Measurements from ENCODE around the gene MCF2L.
"Not testable (repeated sequence)": the region's sequence is repeated elsewhere in the genome, so short reads cannot be mapped to it uniquely, and the experiment has no call there.

Gene MCF2L, protein sequence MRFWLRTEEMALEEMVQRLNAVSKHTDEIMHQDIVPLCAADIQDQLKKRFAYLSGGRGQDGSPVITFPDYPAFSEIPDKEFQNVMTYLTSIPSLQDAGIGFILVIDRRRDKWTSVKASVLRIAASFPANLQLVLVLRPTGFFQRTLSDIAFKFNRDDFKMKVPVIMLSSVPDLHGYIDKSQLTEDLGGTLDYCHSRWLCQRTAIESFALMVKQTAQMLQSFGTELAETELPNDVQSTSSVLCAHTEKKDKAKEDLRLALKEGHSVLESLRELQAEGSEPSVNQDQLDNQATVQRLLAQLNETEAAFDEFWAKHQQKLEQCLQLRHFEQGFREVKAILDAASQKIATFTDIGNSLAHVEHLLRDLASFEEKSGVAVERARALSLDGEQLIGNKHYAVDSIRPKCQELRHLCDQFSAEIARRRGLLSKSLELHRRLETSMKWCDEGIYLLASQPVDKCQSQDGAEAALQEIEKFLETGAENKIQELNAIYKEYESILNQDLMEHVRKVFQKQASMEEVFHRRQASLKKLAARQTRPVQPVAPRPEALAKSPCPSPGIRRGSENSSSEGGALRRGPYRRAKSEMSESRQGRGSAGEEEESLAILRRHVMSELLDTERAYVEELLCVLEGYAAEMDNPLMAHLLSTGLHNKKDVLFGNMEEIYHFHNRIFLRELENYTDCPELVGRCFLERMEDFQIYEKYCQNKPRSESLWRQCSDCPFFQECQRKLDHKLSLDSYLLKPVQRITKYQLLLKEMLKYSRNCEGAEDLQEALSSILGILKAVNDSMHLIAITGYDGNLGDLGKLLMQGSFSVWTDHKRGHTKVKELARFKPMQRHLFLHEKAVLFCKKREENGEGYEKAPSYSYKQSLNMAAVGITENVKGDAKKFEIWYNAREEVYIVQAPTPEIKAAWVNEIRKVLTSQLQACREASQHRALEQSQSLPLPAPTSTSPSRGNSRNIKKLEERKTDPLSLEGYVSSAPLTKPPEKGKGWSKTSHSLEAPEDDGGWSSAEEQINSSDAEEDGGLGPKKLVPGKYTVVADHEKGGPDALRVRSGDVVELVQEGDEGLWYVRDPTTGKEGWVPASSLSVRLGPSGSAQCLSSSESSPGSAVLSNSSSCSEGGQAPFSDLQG

DNA sequence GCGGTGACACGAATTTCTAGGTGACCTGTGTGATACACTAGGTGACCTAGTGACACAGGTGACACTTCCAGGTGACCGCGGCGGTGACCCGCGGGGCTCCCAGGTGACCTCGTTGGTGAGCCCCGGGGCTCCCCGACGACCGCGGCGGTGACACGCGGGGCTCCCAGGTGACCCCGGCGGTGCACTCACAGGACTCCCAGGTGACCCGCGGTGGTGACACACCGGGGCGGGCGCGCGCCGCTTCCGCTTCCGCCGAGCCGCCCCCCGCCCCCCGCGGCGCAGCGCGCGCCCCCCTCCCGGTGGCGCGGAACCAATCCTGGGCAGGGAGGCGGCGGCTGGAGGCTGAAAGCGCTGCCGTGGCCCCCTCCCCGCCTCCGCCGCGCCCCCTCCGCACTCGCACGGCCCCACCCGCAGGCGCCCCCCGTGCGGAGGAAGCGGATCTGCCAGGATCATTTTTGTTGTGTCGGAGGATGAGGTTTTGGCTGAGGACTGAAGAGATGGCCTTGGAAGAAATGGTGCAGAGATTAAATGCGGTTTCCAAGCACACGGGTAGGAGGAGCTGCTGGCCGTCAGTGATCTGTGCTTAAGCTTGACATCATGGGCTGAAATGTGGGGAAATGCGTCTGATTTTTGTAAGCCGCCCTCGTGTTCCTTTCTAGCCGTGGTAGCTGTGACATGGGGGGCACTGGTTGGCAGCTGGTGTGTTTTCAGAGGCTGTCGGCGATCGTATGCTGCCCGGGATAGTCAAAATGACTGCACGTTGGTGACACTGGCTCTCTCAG lies at the start of gene MCF2L:
MCF2L (plus strand) TSS at position 305 of the 782 bp plus-strand sequence; CDS start at position 471, 166 bp downstream.
- DNase-seq: no peak

DNA sequence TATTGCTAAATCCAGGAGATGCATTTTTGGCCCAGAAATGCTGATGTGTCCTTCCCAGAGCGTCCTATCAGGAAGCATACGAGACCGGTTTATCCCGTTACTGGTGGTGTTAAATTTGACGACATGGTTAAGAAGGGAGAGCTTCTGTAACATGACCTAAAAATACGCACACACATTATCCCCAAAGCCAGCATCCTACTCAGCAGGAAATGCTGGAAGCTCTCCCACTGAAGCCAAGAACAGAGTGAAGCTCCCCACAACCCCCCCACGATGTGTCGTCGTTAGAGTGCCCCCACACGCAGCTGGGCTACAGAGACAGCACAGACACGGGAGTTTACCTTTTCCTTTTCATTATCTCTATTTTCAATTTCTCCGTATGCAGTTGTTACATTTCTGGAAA lies 45.1 kb upstream of the MCF2L start:
- DNase-seq: no peak

DNA sequence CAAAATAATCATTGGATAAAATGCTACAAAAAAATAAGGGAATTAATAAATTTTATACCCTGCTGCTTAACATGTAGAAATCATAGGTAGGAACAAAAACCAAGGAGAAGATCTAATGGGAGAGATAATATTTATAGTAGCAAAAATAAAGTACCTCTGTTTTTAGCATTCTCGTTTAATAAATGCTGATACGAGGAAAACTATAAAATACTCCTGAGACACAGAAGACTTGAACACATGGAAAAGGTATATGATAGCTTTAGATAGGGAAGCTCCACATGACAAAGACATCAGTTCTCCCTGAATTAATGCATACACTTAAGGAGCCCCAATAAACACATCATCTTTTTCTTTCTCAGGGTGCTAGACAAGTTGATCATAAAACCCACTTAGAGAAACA lies 44.6 kb upstream of the MCF2L start:
- DNase-seq: no peak

DNA sequence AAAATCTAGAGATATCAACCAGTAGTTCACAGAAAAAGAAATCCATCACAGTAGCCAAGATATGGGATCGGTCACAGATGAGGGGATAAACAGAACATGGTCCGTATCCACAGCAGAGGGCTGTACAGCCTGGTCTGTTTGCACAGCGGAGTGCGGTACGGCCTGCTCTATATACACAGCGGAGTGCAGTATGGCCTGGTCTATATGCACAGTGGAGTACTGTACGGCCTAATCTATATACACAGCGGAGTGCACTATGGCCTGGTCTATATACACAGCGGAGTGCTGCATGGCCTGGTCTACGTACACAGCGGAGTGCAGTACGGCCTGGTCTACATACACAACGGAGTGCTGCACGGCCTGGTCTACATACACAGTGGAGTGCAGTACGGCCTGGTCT lies 43.0 kb upstream of the MCF2L start:
- DNase-seq: no peak

DNA sequence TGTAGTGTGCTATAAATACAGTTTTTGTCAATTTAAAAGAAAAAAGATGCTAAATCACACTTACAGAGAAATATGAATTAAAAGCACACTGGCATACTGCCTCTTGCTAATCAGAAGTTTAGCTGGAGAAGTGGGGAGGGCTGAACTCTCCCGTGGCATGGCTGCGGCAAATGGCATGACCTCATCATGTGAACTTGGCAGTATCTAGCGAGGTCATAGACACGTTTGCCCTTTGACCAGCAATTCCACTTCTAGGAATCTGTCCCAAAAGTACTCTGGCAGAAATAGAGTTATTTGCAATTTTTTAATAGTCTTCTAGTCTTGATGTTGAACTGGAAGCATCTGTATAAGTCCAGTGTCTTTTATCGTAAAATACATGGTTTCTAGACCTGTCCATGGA lies 42.0 kb upstream of the MCF2L start:
- DNase-seq: no peak

DNA sequence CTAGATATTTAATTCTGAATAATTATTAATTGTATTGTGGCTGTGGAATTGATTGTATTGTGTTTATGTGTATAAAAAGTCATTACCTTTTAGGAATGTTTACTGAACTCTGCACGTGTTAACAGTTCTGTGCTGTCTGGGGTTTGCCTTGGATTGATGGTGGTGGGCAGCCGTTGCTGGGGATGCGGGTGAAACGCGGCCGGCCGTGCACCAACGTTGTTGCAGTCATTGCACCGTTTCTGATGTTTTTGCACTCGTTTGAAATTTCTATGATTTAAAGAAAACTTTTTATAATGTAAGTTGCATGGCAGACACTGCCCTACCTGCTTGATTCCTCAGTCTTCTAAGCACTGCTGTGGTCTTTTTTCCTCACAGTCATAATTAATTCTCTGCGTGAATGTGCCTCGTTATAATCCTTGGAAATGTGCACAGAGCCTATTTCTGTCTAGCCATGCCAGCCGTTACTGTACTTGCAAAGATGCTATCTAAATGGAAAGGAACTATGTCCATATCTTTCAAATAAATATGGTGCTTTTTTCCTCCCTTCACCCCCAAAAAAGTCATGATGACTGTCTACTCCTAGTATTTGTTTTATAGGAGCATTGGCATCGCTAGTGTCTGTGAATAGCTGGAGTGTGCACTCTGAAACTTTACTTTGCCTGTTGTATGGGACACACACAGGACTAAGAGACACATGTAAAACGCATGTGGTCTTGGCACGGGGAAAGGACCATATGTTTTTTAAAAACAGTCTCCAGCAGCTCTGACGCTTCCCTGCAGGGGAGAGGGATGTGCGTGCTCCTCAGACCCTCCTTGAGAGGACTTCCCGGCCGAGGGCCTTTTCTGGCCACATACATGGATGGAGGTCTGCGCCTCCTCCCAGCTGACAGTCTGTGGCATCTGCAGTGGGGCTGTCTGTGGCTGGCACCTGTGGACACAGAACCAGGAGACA lies 40.7 kb upstream of the MCF2L start:
- DNase-seq: no peak

DNA sequence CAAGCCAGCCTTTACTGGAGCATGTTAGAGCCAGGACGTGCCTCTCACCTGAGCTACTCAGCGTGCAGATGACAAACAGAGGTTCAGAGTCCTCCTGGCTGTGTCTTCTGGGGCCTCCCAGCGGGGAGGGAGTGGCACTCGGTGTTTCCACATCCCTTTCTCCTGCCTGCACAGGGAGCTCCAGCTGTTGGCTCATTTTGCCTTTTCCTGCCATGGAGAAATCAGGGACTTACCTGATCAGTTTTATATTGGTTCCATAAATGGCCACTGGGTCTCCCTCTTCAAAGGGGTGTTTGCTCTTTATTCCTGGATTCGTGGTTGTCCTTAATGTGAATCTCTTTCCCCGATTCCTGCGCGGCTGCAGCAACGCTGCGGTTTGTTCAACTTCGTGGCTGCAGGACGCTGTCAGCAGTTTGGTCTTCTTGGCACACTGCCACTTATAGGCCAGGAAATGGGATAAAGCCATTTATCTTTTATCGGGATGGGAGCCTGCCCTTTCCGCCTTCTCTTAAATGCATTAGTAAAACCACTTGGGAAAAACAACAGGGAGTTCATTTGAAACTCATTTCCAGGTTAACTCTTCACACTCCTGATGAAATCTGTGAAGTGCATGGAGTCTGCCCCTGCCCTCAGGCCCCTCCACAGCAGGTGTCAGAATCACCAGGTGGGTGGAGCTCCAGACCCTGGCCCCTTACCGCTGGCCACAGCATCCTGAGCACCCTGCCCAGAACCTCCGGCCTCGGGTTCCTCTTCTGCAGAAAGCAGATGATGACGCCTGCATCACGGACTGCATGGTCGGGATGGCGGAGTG lies 39.8 kb upstream of the MCF2L start:
- peak; percentile 14 for DNase-seq

DNA sequence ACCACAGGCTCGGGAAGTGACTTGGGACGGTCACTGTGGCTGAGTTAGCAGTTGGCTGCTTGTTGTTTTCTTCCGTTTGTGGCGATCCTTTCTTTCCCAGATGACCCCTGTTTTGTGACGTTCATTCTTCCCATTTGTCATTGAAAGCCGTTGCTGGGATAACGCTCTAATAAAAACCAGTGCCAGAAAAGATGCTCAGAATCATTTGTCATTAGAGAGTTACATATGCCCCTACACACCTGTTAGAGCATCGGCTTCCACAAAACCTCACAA lies 39.3 kb upstream of the MCF2L start:
- DNase-seq: no peak

DNA sequence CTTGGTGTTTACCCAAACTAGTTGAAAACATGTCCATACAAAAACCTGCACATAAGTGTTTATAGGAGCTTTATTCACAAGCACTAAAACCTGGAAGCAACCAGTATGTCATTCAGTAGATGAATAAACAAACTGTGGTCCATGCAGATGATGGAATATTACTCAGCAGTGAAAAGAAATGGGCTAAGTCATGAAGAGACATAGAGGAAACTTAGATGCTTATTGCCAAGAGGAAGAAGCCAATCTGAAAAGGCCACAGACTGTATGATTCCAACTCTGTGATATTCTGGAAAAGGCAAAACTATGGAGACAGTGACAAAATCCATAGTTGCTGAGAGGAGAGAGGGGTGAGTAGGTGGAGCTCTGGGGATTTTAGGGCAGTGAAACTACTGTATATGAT lies 38.8 kb upstream of the MCF2L start:
- DNase-seq: no peak

DNA sequence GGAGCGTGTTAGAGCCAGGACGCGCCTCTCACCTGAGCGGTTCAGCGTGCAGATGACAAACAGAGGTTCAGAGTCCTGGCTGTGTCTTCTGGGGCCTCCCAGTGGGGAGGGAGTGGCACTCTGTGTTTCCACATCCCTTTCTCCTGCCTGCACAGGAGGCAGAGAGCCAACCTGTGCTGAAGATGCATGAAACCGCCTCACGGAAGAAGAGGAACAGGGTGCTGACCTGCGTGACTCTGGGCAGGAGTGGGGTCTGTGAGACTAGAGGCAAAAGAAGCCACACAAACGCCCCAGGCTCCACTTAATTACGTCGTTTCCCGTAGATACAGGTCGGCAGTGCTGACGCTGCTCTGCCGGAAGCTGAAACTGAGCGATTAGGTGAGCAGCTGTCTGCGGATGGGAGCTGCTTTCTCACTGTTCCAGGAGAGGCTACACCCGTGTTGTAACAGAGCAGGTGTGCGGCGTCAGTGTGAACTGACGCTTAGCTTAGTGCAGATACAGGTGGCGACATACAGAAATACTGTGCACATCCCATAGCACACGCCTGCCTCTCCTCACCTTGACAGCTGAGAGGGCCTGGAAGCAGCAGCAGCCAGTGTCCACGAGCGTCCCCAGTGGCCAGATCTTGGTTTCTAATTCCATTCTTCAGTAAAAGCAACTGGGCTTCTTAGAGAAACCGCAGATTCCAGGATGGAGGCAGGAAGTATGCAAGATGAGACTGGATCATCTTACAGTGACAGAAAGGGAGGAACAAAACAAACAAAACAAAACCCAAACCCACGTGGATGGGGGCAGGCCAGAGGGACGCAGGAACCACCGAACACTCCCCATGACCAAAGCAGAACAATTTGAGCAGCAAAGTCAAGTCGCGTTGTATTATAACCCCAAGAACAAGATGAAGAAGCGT lies 37.7 kb upstream of the MCF2L start:
- DNase-seq: peak; percentile 23

DNA sequence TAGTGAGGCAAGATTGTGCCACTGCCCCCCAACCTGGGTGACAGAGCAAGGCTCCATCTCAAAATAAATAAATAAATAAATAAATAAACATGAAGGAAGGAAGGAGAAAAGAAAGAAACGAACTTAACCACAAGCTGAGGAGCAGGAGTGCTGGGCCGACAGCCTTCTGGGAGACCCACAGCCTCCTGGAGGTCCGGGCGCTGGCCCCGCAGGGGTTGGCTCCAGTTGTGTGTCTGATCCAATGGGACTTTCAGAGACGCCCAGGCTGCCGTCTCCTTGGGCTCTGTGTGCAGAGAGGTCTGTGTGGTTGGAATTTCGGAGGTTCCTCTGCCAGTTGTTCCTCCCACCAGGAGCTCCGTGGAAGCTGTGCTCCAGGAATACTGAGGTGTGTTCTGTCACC lies 36.0 kb upstream of the MCF2L start:
- DNase-seq: no peak

DNA sequence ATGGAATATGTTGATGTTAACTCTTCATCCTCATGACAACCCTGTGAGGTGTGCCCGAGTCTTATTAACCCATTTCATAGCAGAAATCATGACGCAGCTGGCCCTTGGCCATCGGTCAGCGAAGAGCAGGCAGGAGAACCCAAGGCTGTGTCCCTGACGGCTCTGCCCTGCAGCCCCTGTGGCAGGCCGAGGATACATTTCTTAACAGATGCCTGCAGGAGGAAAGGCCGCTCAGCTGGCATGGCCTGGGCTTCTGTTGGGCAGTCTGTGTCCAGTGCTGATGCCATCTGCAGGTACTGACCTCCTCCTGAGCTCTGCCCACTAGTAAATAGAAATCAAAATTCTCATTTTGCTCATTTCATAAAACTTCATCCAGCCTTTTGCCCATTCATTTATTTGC lies 35.4 kb upstream of the MCF2L start:
- DNase-seq: no peak

DNA sequence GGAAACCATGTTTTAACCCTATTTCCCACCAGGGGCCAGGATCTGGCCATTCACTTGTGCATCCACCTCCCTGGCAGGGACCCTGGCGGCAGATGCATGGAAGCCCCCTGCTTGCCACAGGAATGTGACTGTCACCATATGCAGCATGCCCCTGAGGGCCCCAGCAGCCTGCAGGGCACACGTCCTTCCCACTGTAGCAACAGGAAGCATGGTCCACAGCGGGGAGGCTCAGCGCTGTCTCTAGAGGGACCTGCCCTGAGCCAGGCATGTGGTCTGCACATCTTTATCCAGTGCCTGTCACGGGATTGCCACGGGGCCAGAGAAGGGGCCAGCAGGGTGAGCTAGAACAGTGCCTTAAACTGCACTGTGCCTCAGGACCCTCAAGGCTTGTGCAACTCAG lies 34.9 kb upstream of the MCF2L start:
- no peak for DNase-seq

DNA sequence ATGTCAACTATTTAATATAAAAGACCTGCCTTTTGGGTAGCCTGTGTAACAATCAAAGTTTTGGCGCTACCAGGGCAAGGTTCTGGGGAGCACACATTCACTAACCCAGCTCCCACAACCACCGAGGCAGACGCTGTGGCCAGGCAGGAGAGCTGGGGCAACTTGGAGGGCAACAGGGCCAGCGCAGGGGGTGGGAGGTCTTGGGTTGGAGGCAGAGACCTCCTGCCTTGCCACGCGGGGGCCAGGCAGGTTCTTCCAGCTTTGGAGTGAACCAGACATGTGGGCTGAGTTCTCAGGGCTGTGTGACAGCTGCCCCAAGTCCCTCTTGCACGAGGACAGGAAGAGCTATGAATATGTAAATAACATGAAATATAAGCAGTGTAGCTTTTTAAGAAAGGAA lies 30.3 kb upstream of the MCF2L start:
- DNase-seq: no peak

DNA sequence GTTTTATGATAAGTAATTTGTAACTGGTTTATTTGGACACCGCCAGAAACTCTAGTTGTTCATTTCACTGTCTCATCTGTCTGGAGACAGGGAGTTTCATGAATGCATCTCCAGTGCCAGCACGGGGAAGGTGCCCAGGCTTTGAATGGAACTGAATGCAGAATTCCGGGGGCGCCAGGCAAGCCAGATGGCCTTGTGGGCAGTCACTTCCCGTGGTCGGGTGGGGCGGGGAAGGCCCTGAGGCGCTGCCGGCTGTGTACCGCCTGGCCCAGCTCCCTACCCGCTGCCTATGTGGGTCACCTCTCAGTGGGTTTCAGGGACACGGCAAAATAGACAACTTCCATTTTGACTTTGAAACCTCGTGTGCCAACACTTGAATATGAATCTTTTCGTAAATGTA lies 28.8 kb upstream of the MCF2L start:
- no peak for DNase-seq

DNA sequence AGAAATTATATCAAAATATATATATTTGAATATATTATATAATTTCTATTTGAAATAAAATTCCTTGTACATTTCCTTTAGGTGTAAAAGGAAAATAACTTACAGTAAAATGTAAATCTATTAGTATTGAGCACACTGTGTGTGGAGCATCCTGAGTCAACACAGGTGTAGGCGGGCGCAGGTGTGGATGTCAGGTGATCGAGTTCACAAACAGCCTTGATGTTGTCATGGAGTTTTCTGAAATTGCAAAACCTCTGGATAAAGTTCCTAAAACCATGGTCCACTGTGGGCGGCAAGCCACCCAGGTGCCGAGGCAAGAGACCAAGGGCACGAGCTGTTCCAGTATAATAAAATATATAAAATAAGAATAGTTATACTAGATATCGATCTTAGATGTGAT lies 27.7 kb upstream of the MCF2L start:
- DNase-seq: no peak

DNA sequence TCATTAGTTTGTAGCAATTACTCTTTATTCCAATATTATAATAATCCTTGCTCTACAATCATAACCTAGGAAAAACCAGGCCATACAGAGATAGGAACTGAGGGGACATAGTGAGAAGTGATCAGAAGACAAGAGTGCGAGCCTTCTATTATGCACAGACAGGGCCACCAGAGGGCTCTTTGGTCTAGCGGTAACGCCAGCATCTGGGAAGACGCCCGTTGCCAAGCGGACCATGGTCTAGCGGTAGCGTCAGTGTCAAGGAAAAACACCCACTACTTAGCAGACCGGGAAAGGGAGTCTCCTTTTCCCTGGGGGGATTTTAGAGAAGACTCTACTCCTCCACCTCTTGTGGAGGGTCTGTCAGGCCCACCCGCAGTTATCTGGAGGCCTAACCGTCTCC lies 27.2 kb upstream of the MCF2L start:
- DNase-seq: not testable (repeated sequence)

DNA sequence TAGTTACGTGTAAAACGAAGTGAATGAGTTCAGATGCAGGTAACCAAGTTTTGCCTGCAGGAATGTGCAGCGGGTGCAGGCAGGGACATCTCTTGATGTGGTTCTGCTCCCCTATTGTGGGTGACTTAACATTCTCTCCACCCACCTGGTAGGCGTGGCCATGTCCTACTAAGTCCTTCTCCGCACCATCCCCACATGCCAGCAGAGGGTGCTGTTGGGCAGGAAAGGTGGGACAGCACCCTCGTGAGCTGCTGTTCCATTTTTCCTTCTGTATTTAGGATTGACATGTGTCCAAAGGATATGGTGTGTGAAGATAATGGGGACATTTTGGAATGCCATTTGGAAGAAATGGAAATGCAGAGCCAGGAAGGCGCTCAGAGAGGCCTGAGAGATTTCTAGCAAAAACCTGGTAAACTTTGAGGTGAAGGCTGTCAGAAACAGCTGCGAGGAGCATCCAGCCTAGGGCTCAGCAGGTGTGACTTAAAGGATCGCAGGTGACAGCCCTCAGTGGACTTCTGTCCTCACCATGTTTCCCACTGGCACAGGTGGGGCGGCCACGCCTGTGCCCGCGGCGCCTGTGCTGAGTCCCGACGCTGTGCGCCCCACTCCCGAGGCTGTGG lies 26.2 kb upstream of the MCF2L start:
- peak; percentile 95 for DNase-seq

Data from OCI-M1 (cell line).